H1 (cell line): ENCODE data around the gene TOR1AIP1. TPM values are rescaled to one million over a fixed set of nuclear protein-coding genes. Genes with fewer than 3 reads are reported as not detected.

Source experiments
- ATF2 ChIP-seq: IDR thresholded peaks from 2 replicates; pipeline ENCODE4 v1.6.1; 2012; ENCODE audit warnings: low read length, inconsistent platforms
- BCL11A ChIP-seq, 2 experiments: IDR thresholded peaks; one replicate each; pipeline ENCODE4 v1.6.1; 2011; ENCODE audit warnings: low read depth in 2 of 2, low read length in 2 of 2, mild to moderate bottlenecking in 2 of 2
- CBX5 ChIP-seq: fragments of 300-800, 300-1000 bp; sonication (generic); IDR thresholded peaks from 2 replicates; pipeline ENCODE4 v1.7.1; 2016; ENCODE audit warnings: antibody characterized with exemption, low read length, low read depth
- CEBPB ChIP-seq: IDR thresholded peaks from 2 replicates; pipeline ENCODE4 v1.6.1; 2012; ENCODE audit warnings: low read depth, low read length
- CREB1 ChIP-seq: IDR thresholded peaks from 2 replicates; pipeline ENCODE4 v1.6.1; 2012; ENCODE audit warnings: inconsistent platforms
- CTBP2 ChIP-seq: IDR thresholded peaks from 2 replicates; pipeline ENCODE4 v1.7.0; 2011; ENCODE audit warnings: borderline replicate concordance, mild to moderate bottlenecking, moderate library complexity, mixed read lengths, low read length; ENCODE audit not compliant: insufficient read depth, insufficient read length
- CTCF ChIP-seq, 3 experiments: IDR thresholded peaks; 1 replicate in 2 of 3; 2 replicates in 1 of 3; pipeline versions ENCODE4 v1.5.1 to v1.6.1; 2011; ENCODE audit warnings: low read length in 3 of 3, mild to moderate bottlenecking in 3 of 3, inconsistent platforms in 2 of 3, low read depth in 1 of 3, moderate library complexity in 1 of 3; ENCODE audit not compliant: insufficient read depth in 1 of 3; ENCODE audit errors: control extremely low read depth in 1 of 3
- EP300 ChIP-seq, 2 experiments: IDR thresholded peaks; 1 replicate in 1 of 2; 2 replicates in 1 of 2; pipeline ENCODE4 v1.6.1; 2011 to 2012; ENCODE audit warnings: low read depth in 2 of 2, low read length in 2 of 2, mild to moderate bottlenecking in 2 of 2, borderline replicate concordance in 1 of 2, inconsistent platforms in 1 of 2, moderate library complexity in 1 of 2
- GABPA ChIP-seq: IDR thresholded peaks from 2 replicates; pipeline ENCODE4 v1.6.1; 2011; ENCODE audit warnings: mild to moderate bottlenecking, low read length, moderate library complexity, borderline replicate concordance; ENCODE audit not compliant: insufficient read depth
- HDAC6 ChIP-seq: IDR thresholded peaks from one replicate; pipeline ENCODE4 v1.7.1; 2012; ENCODE audit warnings: low read depth, mild to moderate bottlenecking, inconsistent platforms, low read length, moderate library complexity
- NANOG ChIP-seq: IDR thresholded peaks from 2 replicates; pipeline ENCODE4 v1.6.1; 2011; ENCODE audit warnings: low read length, low read depth, mild to moderate bottlenecking, inconsistent platforms; ENCODE audit not compliant: insufficient read depth, poor library complexity, severe bottlenecking
- POLR2AphosphoS5 ChIP-seq: IDR thresholded peaks from 2 replicates; pipeline ENCODE4 v1.6.1; 2011; ENCODE audit warnings: low read depth, low read length
- RFX5 ChIP-seq: IDR thresholded peaks from 2 replicates; pipeline ENCODE4 v1.6.1; 2011; ENCODE audit warnings: low read depth, low read length, improper control_type of control experiment, borderline replicate concordance
- RNF2 ChIP-seq: fragments of 200-900, 300-1000 bp; sonication (generic); IDR thresholded peaks from 2 replicates; pipeline ENCODE4 v1.7.1; 2016; ENCODE audit warnings: borderline replicate concordance, low read depth, mild to moderate bottlenecking, antibody characterized with exemption, low read length; ENCODE audit not compliant: poor library complexity, severe bottlenecking; ENCODE audit errors: missing control alignments
- SAP30 ChIP-seq: fragments of 300-600 bp; sonication (generic); IDR thresholded peaks from 2 replicates; pipeline ENCODE4 v1.7.1; 2012; ENCODE audit warnings: low read length, moderate library complexity, mild to moderate bottlenecking, inconsistent platforms; ENCODE audit not compliant: insufficient read depth, insufficient replicate concordance
- SUZ12 ChIP-seq: fragments of 200-600 bp; sonication (generic); IDR thresholded peaks from 2 replicates; pipeline ENCODE4 v1.6.1; 2012; ENCODE audit warnings: mild to moderate bottlenecking, inconsistent platforms, low read length, moderate library complexity, mixed read lengths
- TEAD4 ChIP-seq: IDR thresholded peaks from 2 replicates; pipeline ENCODE4 v1.6.1; 2012; ENCODE audit warnings: low read depth, low read length, inconsistent platforms, mixed read lengths
- YY1 ChIP-seq: IDR thresholded peaks from 2 replicates; pipeline ENCODE4 v1.6.1; 2011; ENCODE audit warnings: low read depth, mild to moderate bottlenecking, low read length
- ZNF274 ChIP-seq: IDR thresholded peaks from 2 replicates; pipeline ENCODE4 v1.7.0; 2012; ENCODE audit warnings: low read length, borderline replicate concordance; ENCODE audit errors: extremely low read depth
- polyA plus RNA-seq, 7 experiments: library from polyadenylated mRNA; depleted of rRNA in 3 of 7; stranded (reverse) in 5 of 7; unstranded in 2 of 7; fragments of >200 nt in 5 of 7; fragments of 200-250 nt in 2 of 7; gene quantifications; 1 replicate in 5 of 7; 2 replicates in 1 of 7; 4 replicates in 1 of 7; pipeline versions ENCODE4 v1.2.1 to v1.2.3, GENCODE V29; 2011 to 2013; ENCODE audit warnings: missing spikeins in 2 of 7, mixed read lengths in 2 of 7
- total RNA-seq: library from RNA; stranded (reverse); fragmentation: NEBNext Ultra II Directional; extraction: Animal tissue kit (Norgen Biotek cat#: 25700); gene quantifications from 2 replicates; pipeline ENCODE4 v1.2.1, GENCODE V29; 2021

The TOR1AIP1 gene
- total and polyA plus RNA-seq, 2 of the 8 experiments (the other 6 are each of a cell fraction or from before 2014, with no cell fraction given): 5.7 to 22.8 TPM

GRCh38 chr1:179877586-179878265 lies 4.4 kb upstream of the TOR1AIP1 start, which contains the start of gene TOR1AIP2 (continued):
- no peak for TF ChIP-seq RFX5
- TF ChIP-seq CREB1: peak; percentile 93
- no peak for TF ChIP-seq CTBP2
- no peak for TF ChIP-seq RNF2
- no peak for TF ChIP-seq ZNF274
- TF ChIP-seq NANOG: no peak
- 0 out of 2 replicates have a peak, but pooled peaks have one; percentile 2 for TF ChIP-seq TEAD4
- TF ChIP-seq ATF2: no peak
- TF ChIP-seq POLR2AphosphoS5: peak; percentile 96
- no peak for TF ChIP-seq CBX5
- no peak for TF ChIP-seq YY1
- TF ChIP-seq GABPA: peak; percentile 95
- TF ChIP-seq EP300 (IDR thresholded peaks at IDR 0.05; ENCODE audit: borderline replicate concordance in 1 of 2, low read depth in 2 of 2, low read length in 2 of 2): no peak
- 0 out of 2 replicates have a peak, but pooled peaks have one; percentile 39 for TF ChIP-seq CEBPB
- no peak for TF ChIP-seq HDAC6
- TF ChIP-seq SAP30: no peak
- TF ChIP-seq BCL11A (IDR thresholded peaks at IDR 0.05; ENCODE audit: low read depth in 2 of 2, low read length in 2 of 2): no peak
- TF ChIP-seq SUZ12: no peak
- TF ChIP-seq CTCF (IDR thresholded peaks at IDR 0.05; ENCODE audit: control extremely low read depth in 1 of 3, insufficient read depth in 1 of 3, low read depth in 1 of 3, low read length in 3 of 3): no peak
